B cell (primary cell): ENCODE data around the gene WFDC1.

Source experiments
- CTCF ChIP-seq: fragments of 200-600 bp; IDR thresholded peaks from one replicate; pipeline ENCODE4 v1.8.0; 2022; ENCODE audit warnings: antibody characterized with exemption, mild to moderate bottlenecking
- EZH2 ChIP-seq: IDR thresholded peaks from 2 replicates; pipeline ENCODE4 v1.6.1; 2012; ENCODE audit warnings: borderline replicate concordance, low read depth, mild to moderate bottlenecking, moderate library complexity, low read length; ENCODE audit not compliant: insufficient read depth, poor library complexity, severe bottlenecking

DNA sequence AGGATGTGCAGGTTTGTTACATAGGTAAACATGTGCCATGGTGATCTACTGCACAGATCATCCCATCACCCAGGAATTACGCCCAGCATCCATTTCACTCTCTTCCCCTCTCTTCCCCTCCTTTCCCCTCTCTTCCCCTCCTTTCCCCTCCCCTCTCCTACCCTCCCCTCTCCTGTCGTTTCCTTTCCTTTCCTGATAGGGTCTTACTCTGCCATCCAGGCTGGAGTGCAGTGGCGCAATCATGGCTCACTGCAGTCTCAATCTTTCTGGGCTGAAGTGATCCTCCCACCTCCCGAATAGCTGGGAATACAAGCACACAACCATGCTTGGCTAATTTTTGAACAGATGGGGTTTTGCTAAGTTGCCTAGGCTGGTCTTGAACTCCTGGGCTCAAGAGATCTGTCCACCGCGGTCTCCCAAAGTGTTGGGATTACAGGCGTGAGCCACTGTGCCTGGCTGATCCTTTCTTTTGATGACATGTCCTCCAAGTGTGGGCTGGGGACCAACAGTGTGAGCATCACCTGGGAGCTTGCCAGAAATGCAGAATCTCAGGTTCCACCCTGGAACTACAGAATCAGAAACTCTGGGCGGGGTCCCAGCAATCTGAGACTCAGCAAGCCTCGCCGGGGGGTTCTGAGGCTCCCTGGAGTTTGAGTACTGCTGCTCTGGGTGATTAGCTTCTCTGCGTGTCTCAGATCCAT, 84.5 kb downstream of the WFDC1 start:
- TF ChIP-seq EZH2 = no peak
- no peak for TF ChIP-seq CTCF
